ENCODE results near the gene CDA. TPM values are rescaled to one million over a fixed set of nuclear protein-coding genes. Genes with fewer than 3 reads are reported as not detected.
"Not testable (repeated sequence)": the region's sequence is repeated elsewhere in the genome, so short reads cannot be mapped to it uniquely, and the experiment has no call there.

Gene CDA
- total RNA-seq, 1 donor from 2014 or later: not detected

- DNase-seq: no peak
Observed at GRCh38 chr1:20586953-20587660, 1.8 kb upstream of the CDA start.

- no peak for DNase-seq
Observed at GRCh38 chr1:20587661-20588053, 1.2 kb upstream of the CDA start.

GRCh38 chr1:20589331-20590278 lies 708 bp downstream of the CDA start:
- no peak for DNase-seq

GRCh38 chr1:20590306-20590777 lies 1.4 kb downstream of the CDA start:
- no peak for DNase-seq

- no peak for DNase-seq
Observed at GRCh38 chr1:20593756-20594155, 4.9 kb downstream of the CDA start.

- DNase-seq: no peak
Observed at GRCh38 chr1:20594746-20595145, 5.8 kb downstream of the CDA start.

- DNase-seq: no peak
Observed at GRCh38 chr1:20596106-20596505, 7.2 kb downstream of the CDA start.

GRCh38 chr1:20597650-20598049 lies 8.8 kb downstream of the CDA start:
- DNase-seq: no peak

GRCh38 chr1:20600156-20600555 lies 11.3 kb downstream of the CDA start:
- DNase-seq: no peak

GRCh38 chr1:20601129-20601825 lies 12.4 kb downstream of the CDA start:
- DNase-seq: no peak

- DNase-seq: no peak
Observed at GRCh38 chr1:20602851-20603450, 14.1 kb downstream of the CDA start.

- DNase-seq: no peak
Observed at GRCh38 chr1:20603504-20604464, 14.9 kb downstream of the CDA start.

GRCh38 chr1:20604678-20605077 lies 15.8 kb downstream of the CDA start:
- DNase-seq: no peak

- DNase-seq: not testable (repeated sequence)
Observed at GRCh38 chr1:20606801-20607570, 18.1 kb downstream of the CDA start.

- DNase-seq: no peak
Observed at GRCh38 chr1:20609541-20609940, 20.6 kb downstream of the CDA start.

GRCh38 chr1:20610970-20611369 lies 22.1 kb downstream of the CDA start:
- DNase-seq: no peak

GRCh38 chr1:20611652-20612051 lies 22.8 kb downstream of the CDA start:
- DNase-seq: no peak

- no peak for DNase-seq
Observed at GRCh38 chr1:20612221-20612746, 23.4 kb downstream of the CDA start.

- no peak for DNase-seq
Observed at GRCh38 chr1:20614131-20614579, 25.3 kb downstream of the CDA start.

Measured in occipital lobe (tissue), 2 donors.